GM18861 (cell line): ENCODE results near the gene NFATC1.

Experiments
- ATAC-seq: cut with Tn5 transposase; IDR thresholded peaks from one replicate; pipeline ENCODE4 v1.9.1; 2021; ENCODE audit not compliant: unreplicated experiment

The NFATC1 gene

DNA sequence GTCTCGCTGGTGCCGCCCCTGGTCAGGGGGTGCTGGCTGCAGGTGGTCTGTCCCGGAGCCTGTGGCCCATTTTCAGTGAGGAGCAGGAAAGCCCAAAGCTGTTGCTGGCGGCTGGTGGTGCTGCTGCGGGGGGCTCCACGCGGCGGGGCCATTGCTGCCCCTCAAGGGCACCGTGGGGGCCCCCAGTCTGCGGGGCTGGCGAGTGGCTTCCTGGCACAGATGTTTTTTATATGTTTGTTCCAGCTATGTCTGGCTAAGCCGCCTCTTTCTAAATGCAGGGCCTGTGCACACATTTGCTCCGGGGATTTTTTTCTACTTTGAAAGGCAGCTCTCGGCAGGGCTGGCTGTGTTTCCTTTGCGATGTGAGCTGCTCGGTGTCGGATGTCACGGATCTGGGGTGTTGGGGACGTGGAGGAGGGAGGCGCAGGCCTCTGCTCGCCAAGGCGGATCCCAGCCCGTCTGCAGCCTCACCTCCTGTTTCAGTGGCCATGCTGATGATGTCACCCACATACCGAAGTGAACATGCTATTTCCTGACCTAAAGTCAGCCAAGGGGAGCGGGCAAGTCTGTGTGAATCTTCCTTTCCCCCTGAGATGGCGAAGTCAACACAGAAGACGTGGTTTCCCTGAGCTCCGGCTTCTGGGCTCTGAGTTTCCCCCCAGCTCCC lies 171.9 kb downstream of the NFATC1 start:
- no peak for ATAC-seq

DNA sequence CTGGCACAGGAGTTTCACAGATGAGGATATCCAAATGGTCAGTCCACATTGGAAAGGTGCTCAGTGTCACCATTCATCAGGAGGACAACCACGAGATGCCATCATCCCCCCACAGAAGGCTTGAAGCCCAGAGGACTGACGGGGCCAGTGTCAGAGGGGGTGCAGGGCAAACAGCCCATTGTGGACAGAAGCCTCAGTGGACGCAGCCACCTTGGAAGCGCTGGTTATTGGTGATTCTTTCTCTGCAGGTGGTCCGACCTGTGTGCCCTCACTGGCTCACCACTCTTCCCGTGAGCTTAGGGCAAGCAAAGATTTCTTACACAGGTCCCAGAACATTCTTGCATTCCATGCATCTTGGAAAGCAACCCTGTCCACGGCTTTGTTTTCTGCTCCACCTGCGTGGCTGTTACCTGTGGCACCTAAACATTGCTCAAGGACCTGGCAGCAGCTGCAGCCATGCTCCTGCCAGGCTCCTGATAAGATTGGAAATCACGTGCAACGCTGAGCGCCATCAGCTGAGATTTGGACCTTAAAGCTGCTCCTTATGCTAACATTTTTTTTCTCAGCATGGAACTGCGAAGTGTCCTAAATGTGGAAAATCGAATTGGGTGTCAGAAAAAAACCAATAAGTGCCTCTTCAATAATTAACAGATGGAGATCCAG lies 172.9 kb downstream of the NFATC1 start:
- no peak for ATAC-seq

DNA sequence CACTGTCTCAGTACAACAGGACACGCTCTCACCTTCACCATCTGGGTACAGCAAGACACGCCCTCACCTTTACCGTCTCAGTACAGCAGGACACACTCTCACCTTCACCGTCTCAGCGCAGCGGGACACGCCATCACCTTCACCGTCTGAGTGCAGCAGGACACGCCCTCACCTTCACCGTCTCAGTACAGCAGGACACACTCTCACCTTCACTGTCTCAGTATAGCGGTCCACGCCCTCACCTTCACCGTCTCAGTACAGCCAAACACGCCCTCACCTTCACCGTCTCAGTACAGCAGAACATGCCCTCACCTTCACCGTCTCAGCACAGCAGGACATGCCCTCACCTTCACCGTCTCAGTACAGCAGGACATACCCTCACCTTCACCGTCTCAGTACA lies 174.0 kb downstream of the NFATC1 start:
- no peak for ATAC-seq

DNA sequence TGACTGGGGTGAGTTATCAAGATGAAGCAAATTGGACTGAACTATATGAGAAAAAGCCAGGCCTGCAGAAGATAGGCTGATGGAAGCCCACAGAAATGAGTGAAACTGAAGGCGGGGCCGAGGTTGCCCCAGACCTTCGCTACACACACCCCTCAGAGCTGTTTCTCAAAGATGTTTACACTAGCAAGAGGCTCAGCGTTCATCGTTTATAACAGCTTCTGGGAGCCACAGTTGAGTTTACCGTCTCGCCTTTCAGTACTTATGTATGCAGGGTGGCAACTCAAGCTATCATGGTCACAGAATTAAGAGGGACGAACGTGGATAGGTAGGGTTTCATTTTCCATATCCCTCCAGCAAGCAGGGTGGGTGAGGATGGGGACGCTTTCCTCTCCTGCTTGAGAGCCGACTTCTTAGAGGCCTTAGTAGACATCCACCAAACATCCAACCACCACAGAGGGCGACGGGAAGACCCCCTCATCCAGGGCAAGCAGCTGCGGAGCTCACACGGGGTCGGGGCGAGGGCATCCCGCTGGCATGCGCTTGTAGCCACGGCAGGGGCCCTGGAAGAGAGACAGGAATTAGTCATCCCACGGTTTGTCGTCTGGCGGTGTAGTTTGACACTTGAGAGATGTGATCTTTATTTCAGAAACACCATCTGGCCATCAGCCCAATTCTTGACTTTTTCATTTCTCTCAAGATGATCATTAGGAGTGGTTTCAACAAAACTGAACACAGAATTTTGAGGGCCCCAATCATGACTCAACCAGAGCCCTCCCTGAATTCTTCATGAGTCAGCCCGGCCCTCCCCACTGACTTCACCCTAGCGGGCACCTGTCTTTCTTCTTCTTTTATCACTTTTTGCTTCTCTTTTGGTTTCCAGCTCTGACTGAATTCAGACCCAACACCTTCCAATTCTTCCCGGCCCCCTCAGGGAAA lies 174.8 kb downstream of the NFATC1 start:
- no peak for ATAC-seq

DNA sequence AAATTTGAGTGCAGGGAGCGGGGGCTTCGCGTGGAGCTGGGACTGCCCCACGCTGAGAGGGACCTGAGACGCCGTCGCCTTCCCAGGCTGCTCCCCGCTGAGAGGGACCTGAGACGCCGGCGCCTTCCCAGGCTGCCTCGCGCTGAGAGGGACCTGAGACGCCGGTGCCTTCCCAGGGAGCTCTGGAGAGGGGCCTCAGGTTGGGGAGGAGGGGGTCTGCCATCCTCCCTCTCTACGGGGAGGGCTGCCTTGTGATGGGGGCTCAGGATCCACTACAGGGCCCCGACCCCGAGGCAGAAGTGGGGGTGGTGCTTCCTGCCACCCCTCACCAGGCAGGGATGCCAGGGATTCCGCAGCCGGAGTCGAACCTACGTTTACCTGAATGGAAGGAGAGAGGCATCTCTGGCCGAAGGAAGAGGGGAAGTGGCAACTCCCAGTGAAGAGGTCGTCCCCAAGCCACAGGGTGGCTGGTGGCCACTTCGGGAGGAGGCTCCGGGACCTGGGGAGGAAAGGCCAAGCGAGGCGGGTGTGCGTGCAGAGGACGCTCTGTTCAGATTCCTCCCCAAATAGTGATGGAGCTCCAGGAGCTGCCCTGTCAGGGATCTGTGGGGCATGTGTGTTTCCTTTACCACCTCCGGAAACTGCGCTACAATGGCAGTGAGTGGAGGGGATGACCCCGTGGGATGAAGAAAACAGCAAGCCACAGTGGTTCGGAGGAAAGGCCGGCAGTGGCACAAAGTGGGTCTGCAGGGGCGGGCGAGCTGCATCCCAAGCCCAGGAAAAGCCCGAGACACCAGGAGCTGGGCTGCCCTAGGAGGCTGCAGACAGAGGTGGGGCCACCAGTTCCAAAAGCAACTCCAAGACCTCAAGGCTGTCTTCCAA lies 175.7 kb downstream of the NFATC1 start:
- ATAC-seq = no peak

DNA sequence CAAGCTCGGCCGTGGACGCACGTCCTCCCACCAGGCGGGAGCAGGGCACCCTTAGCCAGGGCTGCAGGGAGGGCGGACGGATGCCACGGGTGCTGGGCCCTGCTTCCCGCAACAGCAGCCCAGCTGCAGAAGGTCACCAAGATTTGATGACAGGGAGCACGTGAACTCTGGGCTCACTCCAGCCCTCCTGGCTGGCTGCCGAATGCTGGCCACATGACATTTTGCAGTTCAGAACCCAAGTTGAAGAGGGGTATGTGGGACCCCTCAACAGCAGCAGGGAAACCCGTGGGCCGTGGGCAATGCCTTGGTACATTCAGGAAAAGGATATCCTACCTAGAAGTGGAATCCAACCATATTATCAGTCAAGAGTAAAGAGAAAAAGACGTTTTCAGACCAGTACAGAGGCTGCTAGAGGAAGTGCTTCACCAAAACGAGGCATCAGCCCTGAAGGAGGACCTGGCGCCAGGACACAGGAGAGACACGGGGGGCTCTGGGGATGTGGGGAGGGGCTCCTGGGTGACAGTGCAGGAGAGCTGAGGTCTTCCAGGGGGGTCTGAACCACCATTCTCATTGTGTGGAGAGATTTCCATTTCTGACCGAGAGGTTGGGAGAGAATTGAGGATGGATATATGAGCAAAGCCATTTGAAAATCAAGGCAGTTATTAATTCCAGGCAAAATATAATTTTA lies 176.5 kb downstream of the NFATC1 start:
- no peak for ATAC-seq

DNA sequence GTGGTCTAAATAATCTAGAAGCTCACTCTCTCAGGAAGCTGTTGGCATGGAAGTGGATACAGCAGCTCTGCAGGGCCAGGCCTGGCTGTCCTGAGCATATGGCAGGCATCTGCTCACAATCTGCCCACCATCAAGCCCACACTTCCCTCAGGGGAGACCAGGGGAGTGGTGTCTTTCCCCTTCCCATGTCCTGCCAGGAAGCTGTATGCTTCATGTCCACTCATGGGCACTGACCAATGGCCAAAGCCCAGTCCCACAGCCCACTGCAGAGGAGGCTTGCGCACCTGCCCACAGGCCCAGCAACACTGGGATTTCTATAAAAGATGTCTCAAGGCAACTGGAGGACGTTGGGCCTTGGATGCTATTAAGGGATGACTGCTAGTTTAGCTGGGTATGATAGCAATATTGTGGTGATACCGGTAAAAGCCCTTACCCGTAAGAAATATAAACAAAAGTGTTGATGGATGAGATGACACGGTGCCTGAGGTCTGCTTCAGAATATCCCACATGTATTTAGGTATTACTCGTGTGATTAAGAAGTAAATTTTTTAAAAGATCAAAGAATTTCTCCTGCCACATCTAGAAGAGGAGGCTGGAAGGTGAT lies 177.2 kb downstream of the NFATC1 start:
- ATAC-seq = no peak

DNA sequence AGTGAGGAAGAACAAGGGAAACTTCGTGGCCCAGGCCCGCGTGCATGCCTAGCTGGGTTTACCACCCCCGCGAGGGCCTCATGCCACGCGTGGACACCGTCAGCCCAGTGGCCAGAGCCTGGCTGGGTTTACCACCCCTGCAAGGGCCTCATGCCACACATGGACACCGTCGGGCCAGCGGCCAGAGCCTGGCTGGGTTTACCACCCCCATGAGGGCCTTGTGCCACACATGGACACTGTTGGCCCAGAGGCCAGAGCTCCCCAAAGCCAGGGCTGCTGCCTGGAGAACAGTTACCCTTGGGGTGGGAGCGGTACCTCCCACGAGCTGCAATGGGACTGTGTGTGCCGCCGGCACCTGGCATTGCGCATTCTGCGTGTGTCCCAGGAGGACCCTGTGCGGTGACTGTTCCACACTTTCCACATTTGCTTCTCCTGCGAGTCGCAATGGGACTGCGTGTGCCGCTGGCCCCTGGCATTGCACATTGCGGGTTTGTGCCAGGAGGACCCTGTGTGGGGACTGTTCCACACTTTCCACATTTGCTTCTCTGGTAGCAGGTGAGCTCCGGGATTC lies 178.3 kb downstream of the NFATC1 start:
- no peak for ATAC-seq

DNA sequence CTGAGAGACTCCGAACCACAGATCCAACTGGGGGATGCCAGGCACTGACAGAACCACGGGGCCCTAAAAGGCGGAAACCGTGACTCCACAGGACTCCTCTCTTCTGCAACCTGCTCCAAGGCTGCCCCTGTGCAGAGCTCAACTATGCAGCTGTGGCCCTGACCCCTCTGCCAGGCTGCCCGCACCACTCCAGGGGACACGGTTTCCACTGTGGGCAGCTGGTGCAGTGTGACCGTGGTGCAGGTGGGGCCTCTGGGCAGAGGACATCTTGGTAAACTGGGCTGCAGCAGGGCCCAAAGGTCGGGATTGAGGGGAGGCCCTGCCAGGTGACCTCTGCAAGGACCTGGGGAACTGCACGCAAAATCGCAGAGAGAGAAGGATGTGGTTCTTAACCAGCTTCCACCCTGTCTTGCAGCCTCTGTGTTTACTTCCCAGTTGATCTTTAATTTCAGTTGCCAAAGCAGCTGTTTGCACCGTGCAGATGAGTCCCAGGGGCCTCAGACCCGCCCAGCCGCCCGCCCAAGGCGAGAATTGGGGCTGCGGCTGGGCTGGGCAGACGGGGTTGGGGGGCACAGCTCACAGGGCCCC lies 179.3 kb downstream of the NFATC1 start:
- no peak for ATAC-seq

DNA sequence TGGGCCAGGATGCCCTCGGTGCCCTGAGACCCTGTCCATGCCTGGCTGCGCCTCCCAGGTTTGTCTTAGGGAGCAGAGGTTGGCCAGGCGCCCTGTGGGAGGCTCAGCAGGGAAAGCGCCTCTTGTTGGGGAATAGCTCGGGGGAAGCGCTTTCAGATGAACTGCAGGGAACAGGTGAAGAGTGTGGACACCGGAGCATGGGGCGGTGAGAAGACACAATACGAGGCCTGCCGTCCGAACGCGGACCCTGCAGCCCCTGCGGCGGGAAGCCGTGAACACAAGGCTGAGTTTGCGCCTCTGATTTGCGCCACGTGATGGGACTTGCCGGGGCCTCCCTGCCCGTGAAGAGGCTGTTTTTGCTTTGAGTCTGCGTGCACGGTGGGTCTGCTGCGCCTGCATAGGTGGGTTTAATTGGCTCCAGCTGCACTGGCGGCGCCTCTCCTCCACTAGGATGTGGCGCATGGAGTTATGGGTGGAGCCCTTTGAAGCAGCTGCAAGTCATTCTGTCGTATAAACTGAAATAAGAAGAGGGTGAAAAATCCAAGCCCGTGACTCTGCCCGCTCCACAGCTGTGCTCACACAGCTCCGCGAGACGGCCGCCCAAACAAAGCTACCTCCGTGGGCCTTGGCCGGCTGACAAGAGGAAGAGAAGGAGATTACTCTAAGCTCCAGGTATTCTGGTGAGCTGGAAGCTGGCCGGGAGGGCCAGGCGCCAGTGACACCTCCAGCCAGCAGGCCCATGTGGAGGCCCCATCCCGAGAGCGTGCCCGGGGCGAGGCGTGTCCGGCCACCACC lies 180.4 kb downstream of the NFATC1 start:
- no peak for ATAC-seq

DNA sequence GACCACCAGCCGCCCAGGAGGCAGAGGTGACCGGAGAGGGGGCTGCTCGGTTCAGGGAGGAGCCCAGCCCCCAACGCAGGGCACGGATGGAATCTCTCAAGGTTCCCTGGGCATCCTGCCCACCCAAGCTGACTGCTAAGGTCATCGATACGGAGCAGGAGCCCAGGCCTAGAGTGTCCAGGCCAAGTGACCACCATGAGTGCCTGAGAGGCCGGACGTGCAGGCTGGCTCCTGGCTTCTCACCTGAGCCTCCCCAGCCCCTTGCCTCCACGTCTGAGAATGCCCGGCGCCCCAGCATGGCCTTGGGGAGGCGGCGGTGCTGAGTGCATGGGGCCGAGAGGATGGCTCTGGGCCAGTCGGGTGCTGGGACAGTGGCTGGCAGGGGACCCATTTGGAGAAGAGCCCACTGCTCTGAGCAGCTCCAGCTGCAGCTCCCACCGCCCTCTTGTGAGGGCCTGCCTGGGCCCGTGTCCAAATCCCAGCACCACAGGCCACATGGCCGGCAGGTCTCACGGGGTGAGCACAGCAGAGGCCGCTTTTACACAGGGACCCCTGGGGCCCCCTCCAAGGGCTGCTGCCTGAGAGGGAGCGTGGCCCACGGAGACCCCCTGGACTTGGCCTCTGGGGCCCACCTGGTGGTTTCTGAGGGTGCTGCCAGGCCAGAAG lies 181.1 kb downstream of the NFATC1 start:
- no peak for ATAC-seq

DNA sequence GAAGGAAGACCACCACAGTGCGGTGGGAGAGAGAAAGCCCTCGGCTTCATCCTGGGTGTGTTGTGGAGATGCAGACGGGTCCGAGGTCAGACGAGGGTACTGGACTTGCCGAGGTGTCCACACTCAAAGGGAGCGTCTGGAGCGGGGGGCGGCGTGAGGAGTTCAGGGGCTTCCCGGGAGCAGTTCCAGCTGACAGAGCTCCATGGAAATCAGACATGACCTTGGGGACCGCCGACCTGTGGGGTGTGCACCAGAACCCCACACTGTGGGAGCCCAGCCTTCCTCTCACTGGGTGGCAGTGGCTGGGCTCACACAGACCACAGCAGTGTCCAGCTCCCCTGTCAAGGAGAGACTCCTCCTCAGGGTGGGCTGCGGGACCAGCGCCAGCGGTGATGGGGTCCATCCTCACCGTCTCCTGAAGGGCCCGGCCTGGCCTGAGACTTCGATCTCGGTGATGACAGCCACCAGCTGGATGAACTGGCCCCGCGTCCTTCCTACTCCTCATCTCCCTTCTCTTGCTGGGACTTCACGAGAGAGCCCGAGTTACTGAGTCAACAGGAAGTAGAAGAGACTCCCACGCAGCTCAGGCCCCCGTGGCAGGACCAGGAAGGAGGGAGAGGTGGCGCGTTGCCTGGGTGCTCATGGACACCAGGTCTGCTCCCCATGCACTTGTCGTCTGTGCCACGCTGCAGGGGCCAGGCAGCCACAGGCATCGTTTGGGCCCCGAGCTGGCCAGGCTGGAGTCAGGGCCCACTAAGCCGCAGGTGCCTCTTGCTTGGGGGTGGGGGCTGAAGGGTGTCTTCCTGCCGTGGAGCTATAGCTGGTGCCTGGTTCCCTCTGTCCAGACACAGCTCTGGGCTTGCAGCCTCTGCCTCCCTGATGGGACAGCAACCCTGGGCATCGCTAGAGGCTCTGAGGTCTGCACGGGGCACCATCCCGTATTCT lies 182.0 kb downstream of the NFATC1 start:
- ATAC-seq = no peak

DNA sequence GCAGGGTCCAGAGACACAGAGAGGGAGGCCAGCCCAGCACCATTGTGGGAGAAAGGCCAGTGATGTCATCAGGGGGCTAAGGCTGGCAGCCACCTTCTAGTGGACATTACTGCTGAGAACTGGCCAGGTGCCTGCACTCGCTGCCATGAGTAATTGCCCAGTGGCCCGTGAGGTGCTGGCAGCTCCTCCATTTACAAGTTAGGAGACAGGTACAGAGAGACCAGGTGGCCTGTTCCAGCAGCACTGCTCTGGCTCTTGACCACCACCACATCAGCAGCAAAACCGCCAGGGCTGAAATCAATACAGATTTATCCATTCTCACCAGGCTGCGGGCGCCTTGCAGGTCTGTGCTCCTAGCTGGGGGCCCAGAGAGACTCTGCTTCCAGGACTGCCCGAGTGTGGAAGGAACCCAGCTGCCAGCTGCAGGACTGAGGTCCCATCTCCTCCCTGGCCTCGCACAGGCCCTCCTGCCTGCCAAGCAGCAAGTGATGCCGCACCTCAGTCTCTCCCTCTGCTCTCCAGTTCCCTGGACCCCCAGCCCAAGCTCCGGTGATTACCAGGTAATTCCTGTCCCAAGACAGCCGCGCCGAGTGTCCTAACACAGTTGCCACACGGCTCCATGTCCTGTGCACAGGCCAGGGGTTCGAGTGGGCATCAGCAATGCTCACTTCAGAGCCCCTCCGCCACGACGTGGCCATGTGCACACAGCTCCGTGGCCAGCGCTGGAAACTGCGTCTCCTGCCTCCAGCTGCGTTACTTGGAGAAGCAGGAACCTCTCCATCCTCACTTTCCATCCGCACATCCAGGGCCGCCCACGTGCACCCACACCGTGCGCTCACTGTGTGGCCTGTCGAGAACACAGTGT lies 182.9 kb downstream of the NFATC1 start:
- ATAC-seq = no peak
